GM19239 (cell line): ENCODE results near the gene SLC25A26.
"Not testable (repeated sequence)": the region's sequence is repeated elsewhere in the genome, so short reads cannot be mapped to it uniquely, and the experiment has no call there.

Experiments used
- DNase-seq: peaks from one replicate; pipeline ENCODE4 v3.0.0; 2011; ENCODE audit warnings: low spot score; ENCODE audit not compliant: insufficient read length
- FAIRE-seq: peaks from 2 replicates; lab custom pipeline; 2011; peaks lifted over from hg19 to GRCh38; lab: Jason Lieb, UNC

SLC25A26 gene

GRCh38 chr3:66267031-66267430, 46.2 kb downstream of the SLC25A26 start:
- FAIRE-seq (peak; percentile 59), DNase-seq (no peak)

DNA sequence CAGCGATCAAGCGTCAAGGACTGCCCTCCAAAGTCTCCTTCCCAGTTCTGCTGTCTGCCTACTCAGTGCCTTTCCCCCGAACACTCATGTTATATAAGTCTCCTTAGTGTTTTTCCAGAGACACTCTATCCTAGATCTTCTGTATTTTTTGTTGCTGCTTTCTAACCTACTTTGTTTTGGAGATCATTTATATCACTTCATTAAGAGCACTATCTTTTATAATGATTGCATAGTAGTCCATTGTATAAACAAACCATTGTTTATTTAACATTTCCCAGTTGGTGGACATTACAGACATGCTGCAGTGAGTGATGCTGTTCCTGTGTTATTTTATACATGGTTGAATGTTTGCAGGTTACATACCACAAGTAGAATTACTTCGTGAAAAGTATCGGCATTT, 47.1 kb downstream of the SLC25A26 start:
- no peak for DNase-seq
- FAIRE-seq = no peak

- FAIRE-seq (no peak), DNase-seq (no peak)
Observed at GRCh38 chr3:66268864-66269263, 48.1 kb downstream of the SLC25A26 start.

DNA sequence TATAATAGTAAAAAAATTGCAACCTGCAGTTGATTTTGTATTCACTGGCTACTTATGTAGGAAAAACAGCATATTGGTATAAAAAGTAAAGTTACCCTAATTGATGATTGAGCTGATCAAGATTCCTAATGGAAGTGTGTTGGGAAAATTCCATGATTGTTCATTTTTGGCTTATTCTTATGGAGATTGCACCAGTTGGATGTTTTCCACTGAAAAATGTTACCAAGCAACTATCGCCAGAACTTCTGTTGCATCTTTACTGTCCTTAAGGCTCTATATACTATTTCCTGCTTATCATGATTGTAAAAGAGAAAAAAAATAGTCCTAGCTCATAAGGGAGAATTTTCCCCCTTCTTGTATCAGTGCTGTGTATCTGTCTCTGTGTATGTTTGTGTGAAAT, 48.6 kb downstream of the SLC25A26 start:
- DNase-seq = no peak
- FAIRE-seq = no peak

DNA sequence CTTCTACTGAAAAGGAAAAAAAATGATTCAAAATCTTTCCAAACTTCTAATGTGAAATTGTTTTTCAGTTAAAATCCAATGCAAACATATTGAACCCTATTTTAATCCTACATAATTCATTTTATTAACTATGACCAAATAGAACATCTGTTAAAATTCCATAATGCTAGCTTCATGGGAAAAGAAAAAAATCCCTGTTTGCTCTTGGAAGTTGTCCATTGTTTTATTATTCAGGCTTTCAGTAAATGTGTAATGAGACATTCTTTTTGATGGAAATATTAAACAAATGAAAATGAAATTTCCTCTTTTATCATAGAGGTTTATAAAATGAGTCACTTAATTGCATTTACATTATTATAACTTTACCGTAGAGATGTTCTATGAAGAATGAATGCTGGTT, 49.5 kb downstream of the SLC25A26 start:
- DNase-seq (no peak), FAIRE-seq (no peak)

GRCh38 chr3:66270701-66271100, 49.9 kb downstream of the SLC25A26 start:
- FAIRE-seq = no peak
- DNase-seq = no peak

DNA sequence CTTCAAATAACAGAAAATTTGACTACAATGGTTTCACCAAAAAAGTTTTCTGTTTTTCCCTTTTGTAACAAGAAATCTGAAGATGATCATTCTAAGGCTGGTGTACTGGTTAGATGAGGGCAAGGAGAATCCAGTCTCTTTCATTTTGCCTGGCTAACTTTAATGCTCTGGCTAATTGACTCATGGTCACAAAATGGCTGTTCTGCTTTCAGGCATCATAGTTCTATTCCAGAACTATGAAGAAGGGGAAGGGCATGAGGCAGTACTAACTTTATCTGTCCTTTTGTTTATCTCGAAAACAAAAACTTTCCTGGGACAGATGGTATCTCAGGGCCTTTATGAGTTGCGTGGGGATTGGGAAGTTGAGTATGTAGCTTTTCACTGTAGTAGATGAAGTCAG, 50.4 kb downstream of the SLC25A26 start:
- no peak for DNase-seq
- FAIRE-seq = no peak

GRCh38 chr3:66272016-66272415, 51.2 kb downstream of the SLC25A26 start:
- FAIRE-seq = no peak

GRCh38 chr3:66274837-66275236, 54.0 kb downstream of the SLC25A26 start:
- not testable (repeated sequence) for DNase-seq, FAIRE-seq

More at GRCh38 chr3:66272016-66272415, 51.2 kb downstream of the SLC25A26 start:
- no peak for DNase-seq

GRCh38 chr3:66276705-66277274, 56.0 kb downstream of the SLC25A26 start:
- FAIRE-seq = peak; percentile 93
- DNase-seq = peak; percentile 20

- DNase-seq (no peak), FAIRE-seq (no peak)
Observed at GRCh38 chr3:66279168-66279567, 58.4 kb downstream of the SLC25A26 start.

GRCh38 chr3:66280304-66280703, 59.5 kb downstream of the SLC25A26 start:
- DNase-seq = no peak
- no peak for FAIRE-seq

GRCh38 chr3:66291922-66292321, 71.1 kb downstream of the SLC25A26 start:
- FAIRE-seq, DNase-seq: not testable (repeated sequence)

- no peak for DNase-seq
Observed at GRCh38 chr3:66297260-66297873, 76.6 kb downstream of the SLC25A26 start.

DNA sequence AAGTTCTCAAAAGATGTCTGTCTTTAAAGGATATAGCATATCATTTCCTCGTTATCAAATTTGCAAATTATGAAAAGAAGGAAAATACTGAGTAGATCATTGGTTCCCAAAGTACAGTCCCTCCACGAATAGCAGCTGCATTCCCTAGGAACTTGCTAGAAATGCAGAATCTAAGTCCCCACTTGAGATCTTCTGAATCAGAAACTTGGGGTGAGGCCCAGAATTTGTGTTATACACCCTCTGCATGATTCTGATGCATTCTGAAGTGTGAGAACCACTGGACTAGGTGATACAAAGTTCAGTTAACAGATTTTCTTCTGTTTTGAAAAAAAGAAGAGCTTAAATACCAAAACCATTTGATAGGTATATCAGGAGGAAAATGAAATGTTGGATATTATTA, 77.1 kb downstream of the SLC25A26 start:
- FAIRE-seq = no peak
- DNase-seq = no peak

More at GRCh38 chr3:66297260-66297873, 76.6 kb downstream of the SLC25A26 start:
- no peak for FAIRE-seq

DNA sequence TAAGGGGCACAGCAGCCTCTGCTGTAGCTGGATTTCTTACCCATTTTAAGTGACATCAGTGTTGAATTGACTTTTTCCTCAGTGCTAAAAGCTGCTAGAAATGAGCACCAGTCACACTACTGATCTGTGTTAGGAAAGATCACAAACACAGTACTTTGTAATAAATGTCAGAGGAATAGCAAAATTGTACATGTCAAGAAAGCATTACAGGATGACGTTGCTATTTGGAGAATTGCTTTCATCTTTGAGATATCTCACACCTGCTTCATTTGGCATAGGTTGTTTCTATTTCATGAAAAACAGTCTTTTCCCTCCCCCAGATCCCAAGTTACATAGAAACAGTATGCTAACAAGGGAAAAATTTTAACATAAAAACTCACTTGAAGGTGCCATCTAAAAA, 77.8 kb downstream of the SLC25A26 start:
- FAIRE-seq = peak; percentile 4
- DNase-seq = no peak

DNA sequence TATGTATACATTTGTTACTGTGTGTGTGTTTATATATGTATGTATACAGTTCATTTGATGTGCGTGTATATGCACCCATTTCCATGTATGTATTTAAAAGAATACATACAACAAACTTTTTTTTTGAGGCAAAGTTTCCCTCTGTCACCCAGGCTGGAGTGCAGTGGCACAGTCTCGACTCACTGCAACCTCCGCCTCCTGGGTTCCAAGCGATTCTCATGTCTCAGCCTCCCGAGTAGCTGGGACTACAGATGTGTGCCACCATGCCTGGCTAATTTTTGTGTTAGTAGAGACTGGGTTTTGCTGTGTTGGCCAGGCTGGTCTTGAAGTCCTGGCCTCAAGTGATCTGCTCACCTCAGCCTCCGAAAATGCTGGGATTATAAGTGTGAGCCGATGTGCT, 78.3 kb downstream of the SLC25A26 start:
- not testable (repeated sequence) for DNase-seq, FAIRE-seq

GRCh38 chr3:66299891-66300290, 79.1 kb downstream of the SLC25A26 start:
- FAIRE-seq (no peak), DNase-seq (no peak)

DNA sequence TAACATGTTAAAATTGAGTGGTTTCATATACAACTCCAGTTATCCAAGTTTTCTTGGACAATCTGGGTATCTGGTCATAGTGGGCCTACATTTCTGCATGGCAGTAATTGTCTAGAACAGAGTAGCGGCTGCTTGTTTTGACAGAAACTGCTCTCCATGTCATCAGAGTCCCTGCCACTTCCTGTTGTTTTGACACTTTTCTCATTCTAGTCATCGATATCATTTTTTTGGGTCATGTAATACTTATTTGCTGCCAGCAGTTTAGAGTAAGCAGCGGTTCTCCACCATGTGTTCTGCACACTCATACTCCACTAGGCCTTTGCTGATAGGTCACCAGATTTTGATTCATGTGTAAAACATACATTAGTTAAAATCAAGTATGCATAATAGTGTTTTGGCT, 81.5 kb downstream of the SLC25A26 start:
- DNase-seq = no peak
- FAIRE-seq = peak; percentile 75

- peak; percentile 77 for FAIRE-seq
- no peak for DNase-seq
Observed at GRCh38 chr3:66303491-66303901, 82.7 kb downstream of the SLC25A26 start.

DNA sequence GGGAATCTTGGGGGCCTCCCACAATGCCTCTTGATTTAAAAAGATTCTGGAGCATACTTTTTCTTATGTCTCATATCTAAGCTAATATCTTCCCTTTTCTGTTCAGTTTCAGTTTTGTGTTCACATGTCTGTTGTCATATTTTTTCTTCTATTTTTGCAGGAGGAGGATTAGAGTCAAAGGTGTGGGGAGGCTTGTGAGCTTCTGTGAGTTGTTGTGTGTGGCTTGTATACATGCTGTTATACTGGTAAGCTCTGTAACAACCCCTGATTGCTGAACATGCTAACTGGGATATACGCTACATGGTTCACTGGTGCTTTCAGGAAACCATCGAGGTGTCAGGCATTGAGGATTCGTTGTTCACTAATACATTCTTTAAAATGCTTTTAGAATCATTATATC, 83.5 kb downstream of the SLC25A26 start:
- DNase-seq = no peak
- FAIRE-seq = peak; percentile 47

DNA sequence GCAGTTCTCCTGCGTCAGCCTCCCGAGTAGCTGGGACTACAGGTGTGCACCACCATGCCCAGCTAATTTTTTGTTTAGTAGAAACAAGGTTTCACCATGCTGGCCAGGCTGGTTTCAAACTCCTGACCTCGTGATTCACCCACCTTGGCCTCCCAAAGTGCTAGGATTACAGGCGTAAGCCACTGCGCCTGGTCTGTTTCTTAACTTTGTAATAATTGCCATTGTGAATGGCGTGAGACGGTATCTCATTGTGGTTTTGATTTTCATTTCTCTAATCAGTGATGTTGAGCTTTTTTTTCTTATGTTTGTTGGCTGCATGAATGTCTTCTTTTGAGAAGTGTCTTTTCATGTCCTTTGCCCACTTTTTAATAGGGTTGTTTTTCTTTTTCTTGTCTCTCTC, 85.3 kb downstream of the SLC25A26 start:
- not testable (repeated sequence) for DNase-seq, FAIRE-seq
